Stimulated activated naive CD4-positive, alpha-beta T cell (primary cell): ENCODE measurements around the gene SPOUT1.

Source experiments
- DNase-seq, 6 experiments: peaks; one replicate each; lab custom pipeline; 2025; lab: John Stamatoyannopoulos, UW

The SPOUT1 gene

GRCh38 chr9:128771745-128772519 lies 57.7 kb downstream of the SPOUT1 start, which contains the start of gene ZER1:
ZER1 (minus strand) TSS chr9:128771927; CDS start chr9:128755565, 16,362 bp downstream.
- peak; percentile 87 to 96 (median 92) for DNase-seq

GRCh38 chr9:128771094-128771721 lies 58.4 kb downstream of the SPOUT1 start:
- peak in 3 of 6 experiments; percentile 24 to 77 (median 45) for DNase-seq

GRCh38 chr9:128770286-128771030 lies 59.1 kb downstream of the SPOUT1 start:
- no peak for DNase-seq
